Vagina (tissue), 2 donors: ENCODE measurements around the gene ELMO1.

Source experiments
- POLR2AphosphoS5 ChIP-seq, 2 donors: sonication (generic); formaldehyde crosslinking; IDR thresholded peaks; one replicate each; pipeline ENCODE4 v1.9.0; 2017; ENCODE audit warnings: antibody characterized with exemption in 2 of 2, mild to moderate bottlenecking in 2 of 2, low read depth in 1 of 2; ENCODE audit not compliant: insufficient read depth in 1 of 2
- TF ChIP-seq, protein P1 (sequence below), 3 experiments: fragments of 450-650 bp in 2 of 3; fragments of 200-600 bp in 1 of 3; sonication (generic) in 1 of 3; IDR thresholded peaks; one replicate each; pipeline ENCODE4 v1.5.1; 2017 to 2019; ENCODE audit warnings: antibody characterized with exemption in 3 of 3, mild to moderate bottlenecking in 2 of 3, moderate library complexity in 2 of 3

DNA sequence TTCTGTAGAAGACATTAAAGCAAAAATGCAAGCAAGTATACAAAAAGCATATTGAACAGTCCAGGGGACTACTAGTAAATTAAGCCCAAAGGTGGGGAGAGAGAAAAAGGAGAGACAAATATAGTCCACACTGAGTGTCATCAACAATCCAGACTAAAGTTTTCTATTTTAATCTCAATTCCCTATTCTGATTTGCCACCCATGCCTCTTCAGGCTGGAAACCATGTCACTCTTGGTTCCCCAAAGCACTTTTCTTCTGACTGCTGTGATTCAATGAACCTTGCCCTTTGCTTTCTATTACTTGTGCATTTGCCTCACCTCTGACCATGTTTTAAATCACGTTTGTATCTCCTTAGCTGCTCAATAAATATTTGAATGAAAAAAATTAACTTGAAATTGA, 629.0 kb downstream of the ELMO1 start:
- TF ChIP-seq, protein P1, sequence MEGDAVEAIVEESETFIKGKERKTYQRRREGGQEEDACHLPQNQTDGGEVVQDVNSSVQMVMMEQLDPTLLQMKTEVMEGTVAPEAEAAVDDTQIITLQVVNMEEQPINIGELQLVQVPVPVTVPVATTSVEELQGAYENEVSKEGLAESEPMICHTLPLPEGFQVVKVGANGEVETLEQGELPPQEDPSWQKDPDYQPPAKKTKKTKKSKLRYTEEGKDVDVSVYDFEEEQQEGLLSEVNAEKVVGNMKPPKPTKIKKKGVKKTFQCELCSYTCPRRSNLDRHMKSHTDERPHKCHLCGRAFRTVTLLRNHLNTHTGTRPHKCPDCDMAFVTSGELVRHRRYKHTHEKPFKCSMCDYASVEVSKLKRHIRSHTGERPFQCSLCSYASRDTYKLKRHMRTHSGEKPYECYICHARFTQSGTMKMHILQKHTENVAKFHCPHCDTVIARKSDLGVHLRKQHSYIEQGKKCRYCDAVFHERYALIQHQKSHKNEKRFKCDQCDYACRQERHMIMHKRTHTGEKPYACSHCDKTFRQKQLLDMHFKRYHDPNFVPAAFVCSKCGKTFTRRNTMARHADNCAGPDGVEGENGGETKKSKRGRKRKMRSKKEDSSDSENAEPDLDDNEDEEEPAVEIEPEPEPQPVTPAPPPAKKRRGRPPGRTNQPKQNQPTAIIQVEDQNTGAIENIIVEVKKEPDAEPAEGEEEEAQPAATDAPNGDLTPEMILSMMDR (IDR thresholded peaks at IDR 0.05): no peak
- no peak for TF ChIP-seq POLR2AphosphoS5 (IDR thresholded peaks at IDR 0.05; ENCODE audit: insufficient read depth in 1 of 2, low read depth in 1 of 2)
